Neural crest cell (in vitro differentiated cells): ENCODE results near the gene BTBD7. TPM values are rescaled to one million over a fixed set of nuclear protein-coding genes. Genes with fewer than 3 reads are reported as not detected.

Source experiments
- DNase-seq: peaks from one replicate; pipeline ENCODE4 v3.0.0; 2021; ENCODE audit warnings: low read depth, mixed read lengths, low spot score
- H3K27ac Mint-ChIP-seq: one replicate; pipeline ENCODE4 v1.8.0; 2021; ENCODE audit warnings: mild to moderate bottlenecking, mixed read lengths; ENCODE audit not compliant: unreplicated experiment
- H3K27me3 Mint-ChIP-seq: 2 replicates; pipeline ENCODE4 v1.8.0; 2021; ENCODE audit warnings: low read depth, mild to moderate bottlenecking, mixed read lengths
- H3K36me3 Mint-ChIP-seq: 2 replicates; pipeline ENCODE4 v1.8.0; 2021; ENCODE audit warnings: low read depth, mild to moderate bottlenecking, mixed read lengths
- H3K4me1 Mint-ChIP-seq: 2 replicates; pipeline ENCODE4 v1.8.0; 2021; ENCODE audit warnings: mixed read lengths
- H3K4me3 Mint-ChIP-seq: one replicate; pipeline ENCODE4 v1.8.0; 2021; ENCODE audit warnings: mild to moderate bottlenecking, mixed read lengths
- H3K9me3 Mint-ChIP-seq: 2 replicates; pipeline ENCODE4 v1.8.0; 2021; ENCODE audit warnings: mixed read lengths
- total RNA-seq: library from RNA; stranded (reverse); gene quantifications from 2 replicates; pipeline ENCODE4 v1.2.1, GENCODE V29; 2021
- TF ChIP-seq, protein P1 (sequence below): fragments of 200-600 bp; sonication (generic); conservative IDR thresholded peaks from 2 replicates; pipeline ENCODE4 v1.5.0; 2021; ENCODE audit warnings: antibody characterized with exemption, mild to moderate bottlenecking

Gene BTBD7
- total RNA-seq, 1 donor from 2014 or later = 38.0 TPM

DNA sequence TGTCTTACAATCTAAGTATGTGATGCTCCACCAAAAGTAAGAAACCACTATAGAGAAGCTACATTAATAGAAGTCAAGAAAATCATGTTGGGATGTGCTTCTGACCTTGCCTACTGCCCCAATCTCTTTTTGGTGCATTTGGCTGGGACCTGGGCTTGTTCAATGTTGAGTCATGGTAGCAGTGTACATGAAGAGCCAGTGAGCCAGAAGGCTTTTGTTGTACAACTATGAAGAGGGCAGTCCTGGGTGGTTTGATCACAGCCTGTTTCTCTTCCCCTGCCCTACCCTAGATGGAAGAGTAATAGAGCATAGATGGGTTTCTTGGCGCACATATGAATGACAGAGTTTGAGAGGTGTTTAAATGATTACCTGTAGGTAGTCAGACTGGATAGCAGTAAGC is 69.4 kb downstream of the BTBD7 start:
- peaks cover 5% of the 10 kb centered on the region for H3K36me3 Mint-ChIP-seq
- no peak overlapping the region for H3K4me3 Mint-ChIP-seq
- H3K27ac Mint-ChIP-seq = no peak overlapping the region
- peaks cover 21% of the 10 kb centered on the region for H3K4me1 Mint-ChIP-seq
- TF ChIP-seq, protein P1, sequence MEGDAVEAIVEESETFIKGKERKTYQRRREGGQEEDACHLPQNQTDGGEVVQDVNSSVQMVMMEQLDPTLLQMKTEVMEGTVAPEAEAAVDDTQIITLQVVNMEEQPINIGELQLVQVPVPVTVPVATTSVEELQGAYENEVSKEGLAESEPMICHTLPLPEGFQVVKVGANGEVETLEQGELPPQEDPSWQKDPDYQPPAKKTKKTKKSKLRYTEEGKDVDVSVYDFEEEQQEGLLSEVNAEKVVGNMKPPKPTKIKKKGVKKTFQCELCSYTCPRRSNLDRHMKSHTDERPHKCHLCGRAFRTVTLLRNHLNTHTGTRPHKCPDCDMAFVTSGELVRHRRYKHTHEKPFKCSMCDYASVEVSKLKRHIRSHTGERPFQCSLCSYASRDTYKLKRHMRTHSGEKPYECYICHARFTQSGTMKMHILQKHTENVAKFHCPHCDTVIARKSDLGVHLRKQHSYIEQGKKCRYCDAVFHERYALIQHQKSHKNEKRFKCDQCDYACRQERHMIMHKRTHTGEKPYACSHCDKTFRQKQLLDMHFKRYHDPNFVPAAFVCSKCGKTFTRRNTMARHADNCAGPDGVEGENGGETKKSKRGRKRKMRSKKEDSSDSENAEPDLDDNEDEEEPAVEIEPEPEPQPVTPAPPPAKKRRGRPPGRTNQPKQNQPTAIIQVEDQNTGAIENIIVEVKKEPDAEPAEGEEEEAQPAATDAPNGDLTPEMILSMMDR = no peak
- no peaks in the 10 kb centered on the region for H3K27me3 Mint-ChIP-seq
- no peaks in the 10 kb centered on the region for H3K9me3 Mint-ChIP-seq
- no peak for DNase-seq

DNA sequence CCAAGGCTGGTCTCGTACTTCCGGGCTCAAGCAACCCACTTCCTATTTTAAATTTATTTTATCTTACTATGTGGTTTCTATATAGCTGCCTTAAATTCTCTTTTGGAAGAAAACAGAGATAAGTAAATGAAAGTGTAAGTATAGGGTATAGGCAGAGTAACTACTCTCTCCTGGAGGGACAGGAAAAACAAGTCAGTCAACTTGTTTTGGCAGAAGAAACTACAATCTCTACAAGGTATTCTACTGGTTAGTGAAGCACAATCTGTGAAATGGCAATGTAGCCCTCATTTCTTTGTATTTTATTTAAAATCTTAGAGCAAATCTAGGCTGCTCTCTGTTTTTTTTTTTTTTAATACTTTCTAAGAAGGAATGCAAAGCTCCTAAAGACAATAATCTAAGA is 70.4 kb downstream of the BTBD7 start:
- Mint-ChIP-seq H3K4me3 (no peak overlapping the region), H3K27me3 (no peaks in the 10 kb centered on the region), H3K4me1 (peaks cover 14% of the 10 kb centered on the region), H3K36me3 (peaks cover 5% of the 10 kb centered on the region), H3K9me3 (no peaks in the 10 kb centered on the region), H3K27ac (no peak overlapping the region)
- DNase-seq = no peak
- TF ChIP-seq, protein P1 = no peak

DNA sequence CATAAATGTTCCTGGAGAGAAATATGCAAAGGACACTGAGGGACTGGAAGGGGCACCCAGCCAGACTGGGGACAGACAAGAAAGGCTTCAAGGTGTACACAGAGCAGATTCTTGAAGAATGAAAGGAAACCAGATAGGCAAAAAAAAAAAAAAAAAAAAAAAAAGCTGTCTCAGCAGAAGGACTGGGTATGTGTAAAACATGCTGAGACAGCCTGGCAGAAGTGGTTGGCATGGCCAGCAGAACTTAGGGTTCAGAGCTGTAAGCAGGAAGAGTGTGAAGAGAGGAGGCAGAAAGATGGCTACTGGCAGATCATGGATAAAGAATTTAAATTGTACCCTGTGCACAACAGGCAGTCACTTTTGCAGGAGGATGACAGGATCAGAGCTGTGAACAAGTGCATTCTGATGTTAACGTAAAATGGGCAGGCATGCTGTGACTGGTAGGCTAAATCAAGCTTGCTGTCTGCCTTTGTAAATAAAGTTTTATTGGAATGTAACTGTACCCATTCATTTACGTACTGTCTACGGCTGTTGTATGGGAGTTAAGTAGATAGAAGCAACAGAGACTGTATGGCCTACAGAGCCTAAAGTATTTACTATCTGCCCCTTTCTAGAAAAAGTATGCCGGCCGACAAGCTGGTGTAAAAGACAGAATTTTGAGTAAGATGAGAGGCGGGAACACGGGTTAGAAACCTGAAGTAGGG is 83.6 kb downstream of the BTBD7 start:
- no peaks in the 10 kb centered on the region for H3K9me3 Mint-ChIP-seq
- H3K27ac Mint-ChIP-seq = no peak overlapping the region
- DNase-seq = no peak
- H3K4me1 Mint-ChIP-seq = no peaks in the 10 kb centered on the region
- no peak overlapping the region for H3K4me3 Mint-ChIP-seq
- TF ChIP-seq, protein P1 = no peak
- no peaks in the 10 kb centered on the region for H3K27me3 Mint-ChIP-seq
- peaks cover 10% of the 10 kb centered on the region for H3K36me3 Mint-ChIP-seq

DNA sequence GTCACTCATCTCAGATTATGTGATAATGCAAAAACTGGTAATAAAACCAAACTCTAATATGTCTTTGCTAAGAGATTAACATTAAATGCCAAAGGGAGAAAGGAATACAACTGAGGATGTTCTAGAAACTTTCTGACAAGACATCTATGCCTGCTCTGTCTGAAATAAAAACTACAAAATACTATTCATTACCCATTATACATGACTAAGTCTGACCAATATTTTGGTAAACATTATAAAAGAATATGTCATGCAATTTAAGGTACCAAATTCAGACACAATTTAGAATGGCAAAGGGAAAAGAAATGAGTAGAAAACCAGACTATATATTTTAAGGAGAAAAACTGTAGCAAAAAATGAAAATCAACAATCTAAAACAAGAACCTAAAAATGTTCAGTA is 86.3 kb downstream of the BTBD7 start:
- H3K27ac Mint-ChIP-seq = no peak overlapping the region
- no peak overlapping the region for H3K4me3 Mint-ChIP-seq
- H3K4me1 Mint-ChIP-seq = no peaks in the 10 kb centered on the region
- DNase-seq = no peak
- H3K9me3 Mint-ChIP-seq = no peaks in the 10 kb centered on the region
- TF ChIP-seq, protein P1 = no peak
- H3K27me3 Mint-ChIP-seq = no peaks in the 10 kb centered on the region
- peaks cover 16% of the 10 kb centered on the region for H3K36me3 Mint-ChIP-seq

DNA sequence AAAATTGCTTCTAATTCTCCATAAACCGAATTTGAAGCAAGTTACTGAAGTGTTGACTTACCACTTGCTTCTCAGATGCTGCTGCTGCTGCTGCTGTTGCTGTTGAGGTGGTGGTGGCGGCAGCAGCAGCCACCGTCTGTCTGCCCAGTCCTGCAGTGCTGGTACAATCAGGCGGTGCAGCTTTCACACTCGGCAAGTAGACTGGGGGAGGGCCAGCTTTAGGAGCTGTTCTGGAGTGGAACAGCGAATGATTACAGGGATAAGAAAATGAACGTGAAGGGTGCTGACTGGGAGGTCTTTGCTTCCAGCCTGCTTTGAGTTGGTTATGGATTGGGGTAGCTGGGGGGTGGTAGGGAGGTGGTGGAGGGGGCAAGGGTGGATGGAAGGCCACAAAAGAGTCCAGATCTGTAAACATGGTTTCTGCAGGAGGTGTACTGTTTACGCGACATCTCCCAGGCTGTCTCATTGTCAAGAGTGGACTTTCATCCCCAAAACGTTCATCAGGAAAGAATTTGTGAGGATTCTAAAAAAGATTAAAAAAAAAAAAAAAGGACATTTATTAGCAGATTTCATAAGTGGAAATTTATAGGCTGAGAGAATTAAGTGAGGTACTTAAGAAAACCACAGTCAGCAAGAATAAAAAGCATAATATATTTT is 86.9 kb downstream of the BTBD7 start:
- TF ChIP-seq, protein P1 = no peak
- H3K36me3 Mint-ChIP-seq = peaks cover 16% of the 10 kb centered on the region
- no peak overlapping the region for H3K27ac Mint-ChIP-seq
- H3K4me1 Mint-ChIP-seq = no peaks in the 10 kb centered on the region
- H3K9me3 Mint-ChIP-seq = no peaks in the 10 kb centered on the region
- H3K27me3 Mint-ChIP-seq = no peaks in the 10 kb centered on the region
- no peak overlapping the region for H3K4me3 Mint-ChIP-seq
- DNase-seq = no peak
